NOMO-1 treated with DMSO at 0.1 percent for 48 hours (cell line): ENCODE measurements around the gene ABCC6.
"Not testable (repeated sequence)": the region's sequence is repeated elsewhere in the genome, so short reads cannot be mapped to it uniquely, and the experiment has no call there.

Experiments
- DNase-seq: peaks from one replicate; lab custom pipeline; 2025; ENCODE audit not compliant: unreplicated experiment; lab: John Stamatoyannopoulos, UW

Gene ABCC6

GRCh38 chr16:16162591-16162990 lies 60.7 kb downstream of the ABCC6 start:
- DNase-seq, result no peak

GRCh38 chr16:16161840-16162239 lies 61.5 kb downstream of the ABCC6 start:
- not testable (repeated sequence) for DNase-seq

GRCh38 chr16:16161319-16161718 lies 62.0 kb downstream of the ABCC6 start:
- DNase-seq, result no peak

- no peak for DNase-seq
These were observed 63.6 kb downstream of the ABCC6 start for GRCh38 chr16:16159662-16160061.

GRCh38 chr16:16158741-16159374 lies 64.4 kb downstream of the ABCC6 start:
- DNase-seq, result no peak

GRCh38 chr16:16158082-16158658 lies 65.1 kb downstream of the ABCC6 start:
- no peak for DNase-seq

- no peak for DNase-seq
These were observed 66.1 kb downstream of the ABCC6 start for GRCh38 chr16:16157166-16157565.

- no peak for DNase-seq
These were observed 68.1 kb downstream of the ABCC6 start for GRCh38 chr16:16155234-16155633.

GRCh38 chr16:16154281-16154951 lies 68.9 kb downstream of the ABCC6 start:
- DNase-seq, result no peak

- DNase-seq, result not testable (repeated sequence)
These were observed 70.3 kb downstream of the ABCC6 start for GRCh38 chr16:16153000-16153399.

- DNase-seq, result no peak
These were observed 72.0 kb downstream of the ABCC6 start for GRCh38 chr16:16151315-16151714.

- no peak for DNase-seq
These were observed 72.5 kb downstream of the ABCC6 start for GRCh38 chr16:16150878-16151152.

- no peak for DNase-seq
These were observed 73.0 kb downstream of the ABCC6 start for GRCh38 chr16:16150117-16150877.

- no peak for DNase-seq
These were observed 73.6 kb downstream of the ABCC6 start for GRCh38 chr16:16149710-16150116.

GRCh38 chr16:16148755-16149154 lies 74.5 kb downstream of the ABCC6 start:
- DNase-seq, result no peak

- DNase-seq, result not testable (repeated sequence)
These were observed 75.2 kb downstream of the ABCC6 start for GRCh38 chr16:16148000-16148599.

GRCh38 chr16:16147316-16147999 lies 75.8 kb downstream of the ABCC6 start:
- DNase-seq, result no peak

- DNase-seq, result no peak
These were observed 76.6 kb downstream of the ABCC6 start for GRCh38 chr16:16146380-16147315.

GRCh38 chr16:16145286-16145685 lies 78.0 kb downstream of the ABCC6 start:
- no peak for DNase-seq

GRCh38 chr16:16144416-16144815 lies 78.9 kb downstream of the ABCC6 start:
- no peak for DNase-seq
